ENCODE results near the gene CLOCK. TPM values are rescaled to one million over a fixed set of nuclear protein-coding genes. Genes with fewer than 3 reads are reported as not detected.

The CLOCK gene
- total and polyA plus RNA-seq, 2 of the 13 experiments (the other 11 are each of a cell fraction or from before 2014, with no cell fraction given), result 8.8 to 13.5 TPM

- TF ChIP-seq SCMH1 (CRISPR knock-in tag; IDR thresholded peaks at IDR 0.05; ENCODE audit: borderline replicate concordance), result no peak
- TF ChIP-seq RFXAP (CRISPR knock-in tag; IDR thresholded peaks at IDR 0.05; ENCODE audit: borderline replicate concordance), result peak; percentile 69
- TF ChIP-seq ZNF124 (CRISPR knock-in tag; IDR thresholded peaks at IDR 0.05), result no peak
- 0 out of 2 replicates have a peak, but pooled peaks have one; percentile 3 for TF ChIP-seq TCF7 (IDR thresholded peaks at IDR 0.05; ENCODE audit: low read depth)
- no peak for TF ChIP-seq HNRNPL (IDR thresholded peaks at IDR 0.05; ENCODE audit: low read depth, low read length)
- peak; percentile 9; the same call in 1 of the 2 replicates for TF ChIP-seq FOSL2 (CRISPR knock-in tag; IDR thresholded peaks at IDR 0.05)
- no peak; the same call in 1 of the 2 replicates for TF ChIP-seq HDAC2 (CRISPR knock-in tag; IDR thresholded peaks at IDR 0.05)
- peak; percentile 32; the same call in 1 of the 2 replicates for TF ChIP-seq ZSCAN20 (CRISPR knock-in tag; IDR thresholded peaks at IDR 0.05; ENCODE audit: borderline replicate concordance)
- TF ChIP-seq PPARG (CRISPR knock-in tag; conservative IDR thresholded peaks at IDR 0.05), result 0 out of 2 replicates have a peak, but pooled peaks have one; percentile 29
- peak; percentile 65; the same call in 1 of the 2 replicates for TF ChIP-seq PAX8 (CRISPR knock-in tag; IDR thresholded peaks at IDR 0.05; ENCODE audit: borderline replicate concordance)
- TF ChIP-seq ZFP36 (IDR thresholded peaks at IDR 0.05; ENCODE audit: borderline replicate concordance, low read depth, low read length, partially characterized antibody), result no peak
- no peak for TF ChIP-seq PRDM4 (CRISPR knock-in tag; IDR thresholded peaks at IDR 0.05; ENCODE audit: borderline replicate concordance)
- no peak for TF ChIP-seq SIX1 (CRISPR knock-in tag; IDR thresholded peaks at IDR 0.05; ENCODE audit: borderline replicate concordance)
- TF ChIP-seq CEBPG (CRISPR knock-in tag; IDR thresholded peaks at IDR 0.05), result no peak
- TF ChIP-seq HNF1A (IDR thresholded peaks at IDR 0.05; ENCODE audit: low read depth), result no peak
- TF ChIP-seq HNF1A (CRISPR knock-in tag; IDR thresholded peaks at IDR 0.05; ENCODE audit: borderline replicate concordance), result 0 out of 2 replicates have a peak, but pooled peaks have one; percentile 39
- TF ChIP-seq ATF7-NPFF (CRISPR knock-in tag; IDR thresholded peaks at IDR 0.05; ENCODE audit: low read depth), result peak; percentile 73
- TF ChIP-seq ZNF326 (CRISPR knock-in tag; IDR thresholded peaks at IDR 0.05; ENCODE audit: borderline replicate concordance), result no peak
- no peak for TF ChIP-seq ETV6 (CRISPR knock-in tag; conservative IDR thresholded peaks at IDR 0.05)
- no peak for TF ChIP-seq HMG20B (CRISPR knock-in tag; conservative IDR thresholded peaks at IDR 0.05)
- TF ChIP-seq, protein P1, sequence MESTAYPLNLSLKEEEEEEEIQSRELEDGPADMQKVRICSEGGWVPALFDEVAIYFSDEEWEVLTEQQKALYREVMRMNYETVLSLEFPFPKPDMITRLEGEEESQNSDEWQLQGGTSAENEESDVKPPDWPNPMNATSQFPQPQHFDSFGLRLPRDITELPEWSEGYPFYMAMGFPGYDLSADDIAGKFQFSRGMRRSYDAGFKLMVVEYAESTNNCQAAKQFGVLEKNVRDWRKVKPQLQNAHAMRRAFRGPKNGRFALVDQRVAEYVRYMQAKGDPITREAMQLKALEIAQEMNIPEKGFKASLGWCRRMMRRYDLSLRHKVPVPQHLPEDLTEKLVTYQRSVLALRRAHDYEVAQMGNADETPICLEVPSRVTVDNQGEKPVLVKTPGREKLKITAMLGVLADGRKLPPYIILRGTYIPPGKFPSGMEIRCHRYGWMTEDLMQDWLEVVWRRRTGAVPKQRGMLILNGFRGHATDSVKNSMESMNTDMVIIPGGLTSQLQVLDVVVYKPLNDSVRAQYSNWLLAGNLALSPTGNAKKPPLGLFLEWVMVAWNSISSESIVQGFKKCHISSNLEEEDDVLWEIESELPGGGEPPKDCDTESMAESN (CRISPR knock-in tag; conservative IDR thresholded peaks at IDR 0.05), result 0 out of 2 replicates have a peak, but pooled peaks have one; percentile 69
Observed at GRCh38 chr4:55545641-55546505, 836 bp downstream of the CLOCK start (continued).
